Upper lobe of left lung (tissue), 6 donors: ENCODE data around the gene MCEMP1. TPM values are rescaled to one million over a fixed set of nuclear protein-coding genes. Genes with fewer than 3 reads are reported as not detected.

ENCODE experiments used
- ATAC-seq, 2 donors: fragments of 200-7000 bp; cut with Tn5 transposase; one replicate each; pipeline ENCODE4 v1.9.1; 2022; ENCODE audit warnings: mild to moderate bottlenecking in 2 of 2, moderate library complexity in 2 of 2; ENCODE audit not compliant: low FRiP score in 2 of 2
- DNase-seq, 2 donors: peaks; one replicate each; pipeline ENCODE4 v3.0.0-alpha.2; 2019 to 2020
- H3K27ac ChIP-seq, 4 donors: fragments of 200-600 bp; sonication (generic); one replicate each; pipeline ENCODE4 v1.5.1; 2016 to 2019
- H3K27me3 ChIP-seq, 4 donors: fragments of 200-600 bp; sonication (generic); one replicate each; pipeline ENCODE4 v1.5.1; 2017 to 2019
- H3K36me3 ChIP-seq, 4 donors: fragments of 200-600 bp; sonication (generic); one replicate each; pipeline ENCODE4 v1.5.1; 2016 to 2019
- H3K4me1 ChIP-seq, 4 donors: fragments of 200-600 bp; sonication (generic); one replicate each; pipeline ENCODE4 v1.5.1; 2018 to 2019
- H3K4me3 ChIP-seq, 4 donors: fragments of 200-600 bp; sonication (generic); one replicate each; pipeline ENCODE4 v1.5.1; 2017 to 2019; ENCODE audit warnings: mild to moderate bottlenecking in 2 of 4, moderate library complexity in 1 of 4
- H3K9me3 ChIP-seq, 4 donors: fragments of 200-600 bp; sonication (generic); one replicate each; pipeline ENCODE4 v1.5.1; 2018 to 2019
- CTCF ChIP-seq, 6 experiments: fragments of 450-650 bp in 4 of 6; fragments of 200-600 bp in 2 of 6; sonication (generic) in 2 of 6; IDR thresholded peaks; one replicate each; pipeline ENCODE4 v1.5.1; 2016 to 2019; ENCODE audit warnings: antibody characterized with exemption in 6 of 6
- EP300 ChIP-seq, 4 donors: sonication (generic); formaldehyde crosslinking; IDR thresholded peaks; one replicate each; pipeline ENCODE4 v1.5.1; 2017; ENCODE audit warnings: antibody characterized with exemption in 4 of 4, control low read depth in 2 of 4
- POLR2A ChIP-seq, 4 donors: fragments of 450-650 bp; IDR thresholded peaks; one replicate each; pipeline ENCODE4 v1.5.1; 2016 to 2017; ENCODE audit warnings: antibody characterized with exemption in 4 of 4, mild to moderate bottlenecking in 2 of 4
- POLR2AphosphoS5 ChIP-seq, 2 donors: sonication (generic); formaldehyde crosslinking; IDR thresholded peaks; one replicate each; pipeline ENCODE4 v1.5.1; 2017; ENCODE audit warnings: antibody characterized with exemption in 2 of 2
- WGBS, 2 donors: methylation state at CpG; one replicate each; pipeline ENCODE4 v1.1.5; 2017 to 2018; 5-methylcytosine and 5-hydroxymethylcytosine counted together
- total RNA-seq, 6 donors: library from RNA; depleted of rRNA in 4 of 6; stranded (reverse); fragments of >200 nt in 4 of 6; gene quantifications; one replicate each; pipeline versions ENCODE4 v1.1.0 to v1.2.1, GENCODE V29; 2016 to 2021
- donor health status: DM: no; HTN: no; CAD: no; lungs with moderate emphysema.
- donor health status: DM: no; HTN: yes; CAD: no; lungs with severe emphysema.

MCEMP1 gene
- total RNA-seq, 6 donors from 2014 or later: 9.4 to 160 (median 36.6) TPM

- 52 to 55% methylated on average over 19 to 20 of the region's 21 CpGs for WGBS, 2 donors
- peak; percentile 68 to 89 for DNase-seq
These were observed 2.6 kb upstream of the MCEMP1 start for GRCh38 chr19:7674010-7675005.

GRCh38 chr19:7676376-7676775, 514 bp upstream of the MCEMP1 start:
- Histone ChIP-seq H3K36me3 (no peaks in the 10 kb centered on the region), H3K27ac (peak overlapping the region; percentile 40 to 97 (median 70)), H3K4me1 (peaks cover 6 to 28% (median 17%) of the 10 kb centered on the region in 4 donors), H3K9me3 (no peaks in the 10 kb centered on the region), H3K4me3 (peak overlapping the region in 3 of 4 donors; percentile 25 to 44 (median 26)), H3K27me3 (no peaks in the 10 kb centered on the region)
- peak in 1 of 2 donors; percentile 21 for ATAC-seq
- TF ChIP-seq POLR2A (IDR thresholded peaks at IDR 0.05): no peak
- TF ChIP-seq POLR2AphosphoS5 (IDR thresholded peaks at IDR 0.05): peak in 1 of 2 donors; percentile 14
- peak in 1 of 2 donors; percentile 78 for DNase-seq
- WGBS, 2 donors: 19 to 43% methylated on average over 3 to 7 of the region's 7 CpGs

More at GRCh38 chr19:7674010-7675005, 2.6 kb upstream of the MCEMP1 start:
- no peak overlapping the region for H3K4me3 ChIP-seq
- H3K27me3 ChIP-seq: no peaks in the 10 kb centered on the region
- H3K27ac ChIP-seq: peak overlapping the region; percentile 7 to 57 (median 32)
- no peaks in the 10 kb centered on the region for H3K36me3 ChIP-seq
- no peak for TF ChIP-seq POLR2A (IDR thresholded peaks at IDR 0.05)
- TF ChIP-seq CTCF (IDR thresholded peaks at IDR 0.05): no peak
- no peak for TF ChIP-seq POLR2AphosphoS5 (IDR thresholded peaks at IDR 0.05)
- TF ChIP-seq EP300 (IDR thresholded peaks at IDR 0.05): no peak
- peak; percentile 75 to 91 for ATAC-seq
- no peaks in the 10 kb centered on the region for H3K9me3 ChIP-seq
- H3K4me1 ChIP-seq: peaks cover 0 to 26% (median 6%) of the 10 kb centered on the region in 4 donors

- DNase-seq (peak in 1 of 2 donors; percentile 46), ATAC-seq (no peak)
- H3K27me3 ChIP-seq: no peaks in the 10 kb centered on the region
- H3K27ac ChIP-seq: peak overlapping the region; percentile 40 to 97 (median 70)
- H3K36me3 ChIP-seq: peaks cover 0 to 8% (median 6%) of the 10 kb centered on the region in 4 donors
- TF ChIP-seq EP300 (IDR thresholded peaks at IDR 0.05) (no peak), CTCF (IDR thresholded peaks at IDR 0.05) (peak in 1 of 6 experiments; percentile 24), POLR2AphosphoS5 (IDR thresholded peaks at IDR 0.05) (no peak), POLR2A (IDR thresholded peaks at IDR 0.05) (no peak)
- 47 to 54% methylated on average over 12 of the region's 12 CpGs for WGBS, 2 donors
- H3K4me3 ChIP-seq: peak overlapping the region in 3 of 4 donors; percentile 25 to 44 (median 26)
- no peaks in the 10 kb centered on the region for H3K9me3 ChIP-seq
- peaks cover 12 to 42% (median 27%) of the 10 kb centered on the region in 4 donors for H3K4me1 ChIP-seq
These were observed 900 bp downstream of the MCEMP1 start for GRCh38 chr19:7677669-7678311.

GRCh38 chr19:7678971-7679751, 2.3 kb downstream of the MCEMP1 start:
- H3K4me3 ChIP-seq: peak overlapping the region in 2 of 4 donors; percentile 26 to 44
- ATAC-seq (no peak), DNase-seq (peak; percentile 37 to 58)
- H3K36me3 ChIP-seq: peaks cover 0 to 22% (median 15%) of the 10 kb centered on the region in 4 donors
- no peaks in the 10 kb centered on the region for H3K9me3 ChIP-seq
- TF ChIP-seq POLR2AphosphoS5 (IDR thresholded peaks at IDR 0.05): no peak
- no peak for TF ChIP-seq EP300 (IDR thresholded peaks at IDR 0.05)
- no peak for TF ChIP-seq POLR2A (IDR thresholded peaks at IDR 0.05)
- peak in 2 of 6 experiments; percentile 10 to 23 for TF ChIP-seq CTCF (IDR thresholded peaks at IDR 0.05)
- WGBS, 2 donors: 48% methylated on average over 24 to 30 of the region's 30 CpGs
- H3K27ac ChIP-seq: peak overlapping the region; percentile 12 to 97 (median 53)
- H3K4me1 ChIP-seq: peaks cover 12 to 42% (median 27%) of the 10 kb centered on the region in 4 donors
- H3K27me3 ChIP-seq: no peaks in the 10 kb centered on the region
